ENCODE results near the gene C1GALT1. TPM values are rescaled to one million over a fixed set of nuclear protein-coding genes. Genes with fewer than 3 reads are reported as not detected.
"Not testable (repeated sequence)": the region's sequence is repeated elsewhere in the genome, so short reads cannot be mapped to it uniquely, and the experiment has no call there.

Gene C1GALT1
- total and polyA plus RNA-seq, 11 donors = 4.3 to 36.4 (median 21.1) TPM

- H3K9me3 ChIP-seq = no peaks in the 10 kb centered on the region
- intact Hi-C loops (cut with DNase I) = no loop called here
- H3K27me3 ChIP-seq = no peaks in the 10 kb centered on the region
- H3K4me1 ChIP-seq = peaks cover 0 to 15% (median 0%) of the 10 kb centered on the region in 12 donors
- DNase-seq (no peak), ATAC-seq (peak; percentile 64 to 87 (median 74))
- H3K4me3 ChIP-seq = peak overlapping the region in 2 of 12 donors; percentile 2 to 6
- peak overlapping the region in 9 of 12 donors; percentile 5 to 64 (median 40) for H3K27ac ChIP-seq
- TF ChIP-seq POLR2A (IDR thresholded peaks at IDR 0.05) (no peak), CTCF (IDR thresholded peaks at IDR 0.05) (no peak)
- no peaks in the 10 kb centered on the region for H3K36me3 ChIP-seq
- WGBS, 4 donors = 52 to 61% (median 55%) methylated on average over 6 of the region's 6 CpGs
Measured at GRCh38 chr7:7136466-7137381, 45.6 kb upstream of the C1GALT1 start.

- no peak for ATAC-seq
- DNase-seq = no peak
- Histone ChIP-seq H3K4me3 (no peak overlapping the region), H3K27me3 (no peaks in the 10 kb centered on the region), H3K27ac (no peak overlapping the region), H3K9me3 (peaks cover 0 to 10% (median 0%) of the 10 kb centered on the region in 12 donors), H3K4me1 (peaks cover 0 to 15% (median 0%) of the 10 kb centered on the region in 12 donors), H3K36me3 (no peaks in the 10 kb centered on the region)
- no peak for TF ChIP-seq CTCF (IDR thresholded peaks at IDR 0.05)
- TF ChIP-seq POLR2A (IDR thresholded peaks at IDR 0.05) = no peak
- WGBS, 4 donors = 92 to 94% (median 92%) methylated on average over 8 of the region's 8 CpGs
- intact Hi-C loops (cut with DNase I) = no loop called here
Measured at GRCh38 chr7:7138897-7139296, 43.4 kb upstream of the C1GALT1 start.

DNA sequence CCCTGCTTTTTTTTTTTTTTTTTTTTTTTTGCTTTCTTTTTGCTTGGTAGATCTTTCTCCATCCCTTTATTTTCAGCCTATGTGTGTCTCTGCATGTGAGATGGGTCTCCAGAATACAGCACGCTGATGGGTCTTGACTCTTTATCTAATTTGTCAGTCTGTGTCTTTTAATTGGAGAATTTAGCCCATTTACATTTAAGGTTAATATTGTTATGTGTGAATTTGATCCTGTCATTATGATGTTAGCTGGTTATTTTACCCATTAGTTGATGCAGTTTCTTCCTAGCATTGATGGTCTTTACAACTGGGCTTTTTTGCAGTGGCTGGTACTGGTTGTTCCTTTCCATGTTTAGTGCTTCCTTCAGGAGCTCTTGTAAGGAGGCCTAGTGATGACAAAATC lies 38.9 kb upstream of the C1GALT1 start:
- intact Hi-C loops (cut with DNase I); H3K4me1 ChIP-seq; H3K36me3 ChIP-seq; H3K4me3 ChIP-seq; ATAC-seq; DNase-seq; H3K27me3 ChIP-seq; H3K27ac ChIP-seq: not testable (repeated sequence)
- WGBS, 4 donors = 78 to 91% (median 85%) methylated on average over 1 of the region's 1 CpG
- H3K9me3 ChIP-seq = peaks cover 0 to 22% (median 0%) of the 10 kb centered on the region in 12 donors

GRCh38 chr7:7145151-7145550 lies 37.2 kb upstream of the C1GALT1 start:
- H3K27ac ChIP-seq; intact Hi-C loops (cut with DNase I); ATAC-seq; H3K4me1 ChIP-seq; H3K4me3 ChIP-seq; DNase-seq; H3K27me3 ChIP-seq; H3K36me3 ChIP-seq: not testable (repeated sequence)
- 73 to 85% (median 78%) methylated on average over 4 of the region's 4 CpGs for WGBS, 4 donors
- H3K9me3 ChIP-seq = peaks cover 0 to 22% (median 0%) of the 10 kb centered on the region in 12 donors

- no peak overlapping the region for H3K27ac ChIP-seq
- intact Hi-C loops (cut with DNase I) = no loop called here
- H3K9me3 ChIP-seq = peaks cover 0 to 22% (median 0%) of the 10 kb centered on the region in 12 donors
- ATAC-seq (no peak), DNase-seq (no peak)
- peaks cover 0 to 4% (median 0%) of the 10 kb centered on the region in 12 donors for H3K4me1 ChIP-seq
- no peaks in the 10 kb centered on the region for H3K36me3 ChIP-seq
- WGBS, 4 donors = 55 to 77% (median 67%) methylated on average over 3 of the region's 3 CpGs
- no peaks in the 10 kb centered on the region for H3K27me3 ChIP-seq
- H3K4me3 ChIP-seq = no peak overlapping the region
- no peak for TF ChIP-seq CTCF (IDR thresholded peaks at IDR 0.05)
- no peak for TF ChIP-seq POLR2A (IDR thresholded peaks at IDR 0.05)
Measured at GRCh38 chr7:7146837-7147236, 35.5 kb upstream of the C1GALT1 start.
